Testis (tissue), 2 donors: Measurements from ENCODE around the gene ZNF254.

Experiments
- CTCF ChIP-seq, 3 experiments: fragments of 450-650 bp in 2 of 3; fragments of 200-600 bp in 1 of 3; sonication (generic) in 1 of 3; IDR thresholded peaks; one replicate each; pipeline ENCODE4 v1.5.1; 2016 to 2019; ENCODE audit warnings: antibody characterized with exemption in 3 of 3, mild to moderate bottlenecking in 2 of 3, moderate library complexity in 1 of 3
- POLR2A ChIP-seq: fragments of 450-650 bp; IDR thresholded peaks from one replicate; pipeline ENCODE4 v1.6.1; 2017; ENCODE audit warnings: antibody characterized with exemption, mild to moderate bottlenecking, moderate library complexity

- no peak for TF ChIP-seq CTCF (IDR thresholded peaks at IDR 0.05)
- no peak for TF ChIP-seq POLR2A
Observed at GRCh38 chr19:24055548-24055947, 31.4 kb upstream of the ZNF254 start.
